ENCODE results near the gene CLSTN2. TPM values are rescaled to one million over a fixed set of nuclear protein-coding genes. Genes with fewer than 3 reads are reported as not detected.

Gene CLSTN2
- total and polyA plus RNA-seq, 4 donors = 0.09 to 2.2 (median 0.55) TPM

GRCh38 chr3:140467796-140468315, 532.9 kb downstream of the CLSTN2 start (continued):
- TF ChIP-seq REST (IDR thresholded peaks at IDR 0.05) (no peak), GABPA (IDR thresholded peaks at IDR 0.05 in 1 of 2, conservative IDR thresholded peaks at IDR 0.05 in 1 of 2) (no peak)

GRCh38 chr3:140468407-140468806, 533.4 kb downstream of the CLSTN2 start:
- H3K4me3 ChIP-seq (ENCODE audit: low read depth in 1 of 3, low read length in 3 of 3) = no peak overlapping the region
- no peak for DNase-seq (ENCODE audit: low spot score)
- no peaks in the 10 kb centered on the region for H3K9me3 ChIP-seq (ENCODE audit: control insufficient read depth in 4 of 4, low read length in 3 of 4)
- no peaks in the 10 kb centered on the region for H3K36me3 ChIP-seq (ENCODE audit: control insufficient read depth in 4 of 4, insufficient read depth in 3 of 4, low read depth in 1 of 4, low read length in 3 of 4)
- peaks cover 0 to 14% (median 0%) of the 10 kb centered on the region in 4 donors for H3K27me3 ChIP-seq (ENCODE audit: control insufficient read depth in 4 of 4, insufficient read depth in 4 of 4, low read length in 3 of 4)
- no peaks in the 10 kb centered on the region for H3K4me1 ChIP-seq (ENCODE audit: control insufficient read depth in 4 of 4, insufficient read depth in 4 of 4, low read length in 3 of 4)
- no peak overlapping the region for H3K27ac ChIP-seq (ENCODE audit: low read depth in 1 of 2, low read length in 2 of 2)
- TF ChIP-seq HNF4A (conservative IDR thresholded peaks at IDR 0.05) (peak in 1 of 2 donors; percentile 8), FOXA2 (IDR thresholded peaks at IDR 0.05) (no peak)
- no peak overlapping the region for H3K9ac ChIP-seq (ENCODE audit: low read depth in 1 of 2, low read length in 2 of 2)
- 47% methylated on average over 7 of the region's 7 CpGs for whole genome bisulfite sequencing

- Histone ChIP-seq H3K27ac (ENCODE audit: low read depth in 1 of 2, low read length in 2 of 2) (no peak overlapping the region), H3K9ac (ENCODE audit: low read depth in 1 of 2, low read length in 2 of 2) (no peak overlapping the region), H3K27me3 (ENCODE audit: control insufficient read depth in 4 of 4, insufficient read depth in 4 of 4, low read length in 3 of 4) (peaks cover 0 to 12% (median 0%) of the 10 kb centered on the region in 4 donors), H3K4me1 (ENCODE audit: control insufficient read depth in 4 of 4, insufficient read depth in 4 of 4, low read length in 3 of 4) (no peaks in the 10 kb centered on the region), H3K9me3 (ENCODE audit: control insufficient read depth in 4 of 4, low read length in 3 of 4) (no peaks in the 10 kb centered on the region), H3K36me3 (ENCODE audit: control insufficient read depth in 4 of 4, insufficient read depth in 3 of 4, low read depth in 1 of 4, low read length in 3 of 4) (no peaks in the 10 kb centered on the region), H3K4me3 (ENCODE audit: low read depth in 1 of 3, low read length in 3 of 3) (no peak overlapping the region)
- WGBS = 69% methylated on average over 4 of the region's 4 CpGs
- no peak for DNase-seq (ENCODE audit: low spot score)
- TF ChIP-seq GABPA (IDR thresholded peaks at IDR 0.05 in 1 of 2, conservative IDR thresholded peaks at IDR 0.05 in 1 of 2) (no peak), SP1 (IDR thresholded peaks at IDR 0.05) (no peak), EGR1 (IDR thresholded peaks at IDR 0.05; ENCODE audit: low read depth in 2 of 2) (no peak), REST (IDR thresholded peaks at IDR 0.05) (no peak), MAX (IDR thresholded peaks at IDR 0.05) (no peak), CTCF (IDR thresholded peaks at IDR 0.05; ENCODE audit: low read depth, low read length, missing input control) (no peak), HNF4A (conservative IDR thresholded peaks at IDR 0.05) (no peak), TAF1 (conservative IDR thresholded peaks at IDR 0.05) (no peak), ATF3 (IDR thresholded peaks at IDR 0.05) (no peak), FOXA2 (IDR thresholded peaks at IDR 0.05) (no peak), YY1 (IDR thresholded peaks at IDR 0.05) (no peak), HNF4G (IDR thresholded peaks at IDR 0.05) (no peak), RXRA (IDR thresholded peaks at IDR 0.05) (no peak), JUND (IDR thresholded peaks at IDR 0.05) (no peak), RAD21 (IDR thresholded peaks at IDR 0.05) (no peak), ZBTB33 (IDR thresholded peaks at IDR 0.05) (no peak), FOXA1 (IDR thresholded peaks at IDR 0.05) (no peak)
Measured at GRCh38 chr3:140469491-140469890, 534.5 kb downstream of the CLSTN2 start.
